Left renal pelvis (tissue), 4 donors: Measurements from ENCODE around the gene HAAO. TPM values are rescaled to one million over a fixed set of nuclear protein-coding genes. Genes with fewer than 3 reads are reported as not detected.
A peak's percentile ranks its signal among the peaks of the same experiment; 100 is the strongest.
"Not testable (repeated sequence)": the region's sequence is repeated elsewhere in the genome, so short reads cannot be mapped to it uniquely, and the experiment has no call there.

Experiments used
- DNase-seq, 4 donors: peaks; one replicate each; pipeline ENCODE4 v3.0.0-alpha.2; 2013; ENCODE audit warnings: low read depth in 4 of 4, low spot score in 3 of 4
- polyA plus RNA-seq, 4 donors: library from polyadenylated mRNA; unstranded; fragments of 120-200 nt; gene quantifications; one replicate each; pipeline ENCODE4 v1.2.1, GENCODE V29; 2013; ENCODE audit not compliant: insufficient read length in 4 of 4

The HAAO gene
- polyA plus RNA-seq, 4 donors: 25.2 to 54.8 (median 32.9) TPM

- DNase-seq: no peak
Measured at GRCh38 chr2:42752816-42753813, 39.3 kb downstream of the HAAO start.

- DNase-seq: no peak
Measured at GRCh38 chr2:42752314-42752713, 40.1 kb downstream of the HAAO start.

- DNase-seq: no peak
Measured at GRCh38 chr2:42748840-42749239, 43.5 kb downstream of the HAAO start.

- no peak for DNase-seq
Measured at GRCh38 chr2:42747422-42747821, 45.0 kb downstream of the HAAO start.

- DNase-seq: no peak
Measured at GRCh38 chr2:42744545-42745082, 47.8 kb downstream of the HAAO start.

GRCh38 chr2:42743659-42743990, 48.8 kb downstream of the HAAO start:
- no peak for DNase-seq

- no peak for DNase-seq
Measured at GRCh38 chr2:42742740-42743658, 49.4 kb downstream of the HAAO start.

- no peak for DNase-seq
Measured at GRCh38 chr2:42741140-42741539, 51.2 kb downstream of the HAAO start.

GRCh38 chr2:42736598-42737322, 55.6 kb downstream of the HAAO start:
- DNase-seq: no peak

GRCh38 chr2:42733852-42734251, 58.5 kb downstream of the HAAO start:
- no peak for DNase-seq

GRCh38 chr2:42731316-42731715, 61.1 kb downstream of the HAAO start:
- not testable (repeated sequence) for DNase-seq

- no peak for DNase-seq
Measured at GRCh38 chr2:42726680-42727079, 65.7 kb downstream of the HAAO start.

GRCh38 chr2:42725657-42726056, 66.7 kb downstream of the HAAO start:
- no peak for DNase-seq

- no peak for DNase-seq
Measured at GRCh38 chr2:42724886-42725285, 67.5 kb downstream of the HAAO start.

GRCh38 chr2:42723465-42723864, 68.9 kb downstream of the HAAO start:
- DNase-seq: no peak

- DNase-seq: peak in 3 of 4 donors; percentile 10 to 22 (median 19)
Measured at GRCh38 chr2:42722320-42723190, 69.8 kb downstream of the HAAO start.

GRCh38 chr2:42721898-42722297, 70.5 kb downstream of the HAAO start:
- no peak for DNase-seq
